GM11168 (cell line): Measurements from ENCODE around the gene AFF3.

ENCODE experiments used
- in situ Hi-C: fragments of 300-500 bp; cut with MboI; formaldehyde crosslinking; loops from one replicate; pipeline ENCODE4 v1.12.0; 2022; ENCODE audit warnings: low sequenced_read_pairs; ENCODE audit not compliant: unreplicated experiment

AFF3 gene

GRCh38 chr2:99845296-99845695 lies 297.1 kb downstream of the AFF3 start:
- in situ Hi-C loops = no loop called here

GRCh38 chr2:99842451-99842850 lies 299.9 kb downstream of the AFF3 start:
- in situ Hi-C loops = no loop called here

- in situ Hi-C loops = no loop called here
Observed at GRCh38 chr2:99841749-99842148, 300.6 kb downstream of the AFF3 start.

- in situ Hi-C loops = no loop called here
Observed at GRCh38 chr2:99840831-99841230, 301.6 kb downstream of the AFF3 start.

- in situ Hi-C loops = no loop called here
Observed at GRCh38 chr2:99836690-99837605, 305.4 kb downstream of the AFF3 start.

GRCh38 chr2:99834426-99834825 lies 308.0 kb downstream of the AFF3 start:
- in situ Hi-C loops = no loop called here

GRCh38 chr2:99833586-99834201 lies 308.7 kb downstream of the AFF3 start:
- in situ Hi-C loops = no loop called here

- in situ Hi-C loops = no loop called here
Observed at GRCh38 chr2:99832926-99833325, 309.5 kb downstream of the AFF3 start.

- in situ Hi-C loops = no loop called here
Observed at GRCh38 chr2:99831772-99832171, 310.6 kb downstream of the AFF3 start.

GRCh38 chr2:99827296-99827999 lies 314.9 kb downstream of the AFF3 start:
- in situ Hi-C loops = no loop called here

- in situ Hi-C loops = no loop called here
Observed at GRCh38 chr2:99825630-99826029, 316.8 kb downstream of the AFF3 start.

- in situ Hi-C loops = no loop called here
Observed at GRCh38 chr2:99824758-99825157, 317.6 kb downstream of the AFF3 start.

- in situ Hi-C loops = no loop called here
Observed at GRCh38 chr2:99822474-99823207, 319.7 kb downstream of the AFF3 start.

GRCh38 chr2:99821984-99822383 lies 320.4 kb downstream of the AFF3 start:
- in situ Hi-C loops = no loop called here

GRCh38 chr2:99821572-99821971 lies 320.8 kb downstream of the AFF3 start:
- in situ Hi-C loops = no loop called here

GRCh38 chr2:99821039-99821438 lies 321.4 kb downstream of the AFF3 start:
- in situ Hi-C loops = no loop called here

GRCh38 chr2:99819766-99820165 lies 322.6 kb downstream of the AFF3 start:
- in situ Hi-C loops = no loop called here

- in situ Hi-C loops = no loop called here
Observed at GRCh38 chr2:99818842-99819241, 323.5 kb downstream of the AFF3 start.

GRCh38 chr2:99816908-99817307 lies 325.5 kb downstream of the AFF3 start:
- in situ Hi-C loops = no loop called here

GRCh38 chr2:99812426-99812825 lies 330.0 kb downstream of the AFF3 start:
- in situ Hi-C loops = no loop called here
